Measurements from ENCODE around the gene HUNK. TPM values are rescaled to one million over a fixed set of nuclear protein-coding genes. Genes with fewer than 3 reads are reported as not detected.
"Not testable (repeated sequence)": the region's sequence is repeated elsewhere in the genome, so short reads cannot be mapped to it uniquely, and the experiment has no call there.

Gene HUNK
- polyA plus RNA-seq, 1 donor (not counting 4 experiments of a cell fraction or from before 2014, with no cell fraction given), result 0.03 TPM

GRCh38 chr21:31869750-31870149 is 3.1 kb upstream of the HUNK start:
- Histone ChIP-seq H3K9me3 (ENCODE audit: control insufficient read depth, low read depth, low read length) (no peaks in the 10 kb centered on the region), H3K27ac (ENCODE audit: control insufficient read depth, insufficient read depth, low read length) (no peak overlapping the region), H3K36me3 (ENCODE audit: control insufficient read depth in 2 of 2, extremely low read depth in 1 of 2, insufficient read depth in 2 of 2, low read length in 2 of 2) (no peaks in the 10 kb centered on the region), H2AFZ (ENCODE audit: control insufficient read depth, low read length) (no peak overlapping the region), H3K9ac (ENCODE audit: control insufficient read depth, extremely low read depth, insufficient read depth, low read length) (no peak overlapping the region), H3K4me2 (ENCODE audit: control insufficient read depth, extremely low read depth, insufficient read depth, low read depth, low read length) (no peak overlapping the region), H3K27me3 (ENCODE audit: control insufficient read depth, extremely low read depth, insufficient read depth, low read length) (peaks cover 47% of the 10 kb centered on the region), H3K4me3 (ENCODE audit: control insufficient read depth in 2 of 3, extremely low read depth in 1 of 3, insufficient read depth in 2 of 3, low read depth in 1 of 3, low read length in 3 of 3) (no peak overlapping the region), H3K9me1 (ENCODE audit: control insufficient read depth, extremely low read depth, insufficient read depth, low read length) (no peaks in the 10 kb centered on the region), H4K20me1 (ENCODE audit: control insufficient read depth, extremely low read depth, insufficient read depth, low read length) (no peaks in the 10 kb centered on the region), H3K79me2 (ENCODE audit: control insufficient read depth, insufficient read depth, low read length) (no peaks in the 10 kb centered on the region), H3K4me1 (ENCODE audit: control insufficient read depth, extremely low read depth, insufficient read depth, low read length) (peaks cover 3% of the 10 kb centered on the region)
- DNase-seq (ENCODE audit: low read depth, low spot score) (no peak), FAIRE-seq (no peak)
- dilution Hi-C loops (cut with MboI; ENCODE audit: extremely low pct_ligation_motif_present, low sequenced_read_pairs), result no loop called here
- TF ChIP-seq EZH2 (IDR thresholded peaks at IDR 0.05; ENCODE audit: low read length) (no peak), CTCF (optimal IDR thresholded peaks at IDR 0.05 in 1 of 3, IDR thresholded peaks at IDR 0.05 in 1 of 3, conservative IDR thresholded peaks at IDR 0.05 in 1 of 3; ENCODE audit: extremely low read depth in 1 of 3, insufficient read depth in 2 of 3, low read length in 3 of 3) (no peak)

GRCh38 chr21:31870472-31871193 is 2.2 kb upstream of the HUNK start:
- no peak for DNase-seq (ENCODE audit: low read depth, low spot score)
- H3K79me2 ChIP-seq (ENCODE audit: control insufficient read depth, insufficient read depth, low read length), result no peaks in the 10 kb centered on the region
- H3K4me1 ChIP-seq (ENCODE audit: control insufficient read depth, extremely low read depth, insufficient read depth, low read length), result peaks cover 3% of the 10 kb centered on the region
- no peak overlapping the region for H3K9ac ChIP-seq (ENCODE audit: control insufficient read depth, extremely low read depth, insufficient read depth, low read length)
- H2AFZ ChIP-seq (ENCODE audit: control insufficient read depth, low read length), result no peak overlapping the region
- H3K4me3 ChIP-seq (ENCODE audit: control insufficient read depth in 2 of 3, extremely low read depth in 1 of 3, insufficient read depth in 2 of 3, low read depth in 1 of 3, low read length in 3 of 3), result no peak overlapping the region
- no peak for FAIRE-seq
- H3K36me3 ChIP-seq (ENCODE audit: control insufficient read depth in 2 of 2, extremely low read depth in 1 of 2, insufficient read depth in 2 of 2, low read length in 2 of 2), result no peaks in the 10 kb centered on the region
- no peaks in the 10 kb centered on the region for H3K9me3 ChIP-seq (ENCODE audit: control insufficient read depth, low read depth, low read length)
- H3K27me3 ChIP-seq (ENCODE audit: control insufficient read depth, extremely low read depth, insufficient read depth, low read length), result peaks cover 56% of the 10 kb centered on the region
- H3K9me1 ChIP-seq (ENCODE audit: control insufficient read depth, extremely low read depth, insufficient read depth, low read length), result no peaks in the 10 kb centered on the region
- dilution Hi-C loops (cut with MboI; ENCODE audit: extremely low pct_ligation_motif_present, low sequenced_read_pairs), result no loop called here
- no peak overlapping the region for H3K4me2 ChIP-seq (ENCODE audit: control insufficient read depth, extremely low read depth, insufficient read depth, low read depth, low read length)
- no peaks in the 10 kb centered on the region for H4K20me1 ChIP-seq (ENCODE audit: control insufficient read depth, extremely low read depth, insufficient read depth, low read length)
- no peak overlapping the region for H3K27ac ChIP-seq (ENCODE audit: control insufficient read depth, insufficient read depth, low read length)
- TF ChIP-seq EZH2 (IDR thresholded peaks at IDR 0.05; ENCODE audit: low read length), result no peak
- no peak for TF ChIP-seq CTCF (optimal IDR thresholded peaks at IDR 0.05 in 1 of 3, IDR thresholded peaks at IDR 0.05 in 1 of 3, conservative IDR thresholded peaks at IDR 0.05 in 1 of 3; ENCODE audit: extremely low read depth in 1 of 3, insufficient read depth in 2 of 3, low read length in 3 of 3)

GRCh38 chr21:31871371-31871770 is 1.4 kb upstream of the HUNK start:
- H2AFZ ChIP-seq (ENCODE audit: control insufficient read depth, low read length); dilution Hi-C loops (cut with MboI; ENCODE audit: extremely low pct_ligation_motif_present, low sequenced_read_pairs); FAIRE-seq; H3K9me1 ChIP-seq (ENCODE audit: control insufficient read depth, extremely low read depth, insufficient read depth, low read length); H3K4me1 ChIP-seq (ENCODE audit: control insufficient read depth, extremely low read depth, insufficient read depth, low read length); H3K27ac ChIP-seq (ENCODE audit: control insufficient read depth, insufficient read depth, low read length); H3K4me2 ChIP-seq (ENCODE audit: control insufficient read depth, extremely low read depth, insufficient read depth, low read depth, low read length); H3K4me3 ChIP-seq (ENCODE audit: control insufficient read depth in 2 of 3, extremely low read depth in 1 of 3, insufficient read depth in 2 of 3, low read depth in 1 of 3, low read length in 3 of 3); DNase-seq (ENCODE audit: low read depth, low spot score); H3K36me3 ChIP-seq (ENCODE audit: control insufficient read depth in 2 of 2, extremely low read depth in 1 of 2, insufficient read depth in 2 of 2, low read length in 2 of 2); H3K79me2 ChIP-seq (ENCODE audit: control insufficient read depth, insufficient read depth, low read length); H3K9ac ChIP-seq (ENCODE audit: control insufficient read depth, extremely low read depth, insufficient read depth, low read length); H4K20me1 ChIP-seq (ENCODE audit: control insufficient read depth, extremely low read depth, insufficient read depth, low read length); H3K9me3 ChIP-seq (ENCODE audit: control insufficient read depth, low read depth, low read length): not testable (repeated sequence)
- H3K27me3 ChIP-seq (ENCODE audit: control insufficient read depth, extremely low read depth, insufficient read depth, low read length), result peaks cover 62% of the 10 kb centered on the region
